NOMO-1 treated with DMSO at 0.1 percent for 48 hours (cell line): Measurements from ENCODE around the gene MARS1.
A peak's percentile ranks its signal among the peaks of the same experiment; 100 is the strongest.
"Not testable (repeated sequence)": the region's sequence is repeated elsewhere in the genome, so short reads cannot be mapped to it uniquely, and the experiment has no call there.

Experiments used
- DNase-seq: peaks from one replicate; lab custom pipeline; 2025; ENCODE audit not compliant: unreplicated experiment; lab: John Stamatoyannopoulos, UW

MARS1 gene

DNA sequence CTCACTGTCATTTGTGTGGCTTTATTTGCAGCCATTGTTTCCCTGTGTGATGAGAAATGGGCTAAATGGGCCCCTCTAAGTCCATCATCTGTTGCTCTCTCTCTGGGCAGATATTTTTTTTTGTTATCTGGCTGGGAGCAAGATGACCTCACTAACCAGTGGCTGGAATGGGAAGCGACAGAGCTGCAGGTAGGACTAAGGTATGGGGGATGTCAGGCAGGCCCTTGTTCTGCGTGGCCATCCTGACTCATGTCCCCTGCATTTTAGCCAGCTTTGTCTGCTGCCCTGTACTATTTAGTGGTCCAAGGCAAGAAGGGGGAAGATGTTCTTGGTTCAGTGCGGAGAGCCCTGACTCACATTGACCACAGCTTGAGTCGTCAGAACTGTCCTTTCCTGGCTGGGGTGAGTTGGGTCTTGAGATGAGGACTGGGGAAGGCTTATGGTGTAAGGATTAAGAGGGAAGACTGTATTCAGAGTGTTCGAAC lies 1.3 kb downstream of the MARS1 start:
- no peak for DNase-seq

DNA sequence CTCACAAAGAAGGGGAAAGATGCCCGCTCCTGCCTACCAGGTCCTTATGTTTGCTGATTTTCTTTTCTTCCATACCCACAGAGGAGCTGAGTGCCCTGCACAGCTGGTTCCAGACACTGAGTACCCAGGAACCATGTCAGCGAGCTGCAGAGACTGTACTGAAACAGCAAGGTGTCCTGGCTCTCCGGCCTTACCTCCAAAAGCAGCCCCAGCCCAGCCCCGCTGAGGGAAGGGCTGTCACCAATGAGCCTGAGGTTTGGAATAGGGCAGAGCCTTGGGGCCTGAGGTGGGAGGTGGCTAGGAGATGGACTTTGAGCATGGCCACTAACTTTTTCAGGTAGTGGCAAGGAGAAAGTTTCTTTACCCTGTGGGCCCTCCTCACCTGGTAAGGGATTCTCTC lies 2.3 kb downstream of the MARS1 start:
- DNase-seq = no peak

DNA sequence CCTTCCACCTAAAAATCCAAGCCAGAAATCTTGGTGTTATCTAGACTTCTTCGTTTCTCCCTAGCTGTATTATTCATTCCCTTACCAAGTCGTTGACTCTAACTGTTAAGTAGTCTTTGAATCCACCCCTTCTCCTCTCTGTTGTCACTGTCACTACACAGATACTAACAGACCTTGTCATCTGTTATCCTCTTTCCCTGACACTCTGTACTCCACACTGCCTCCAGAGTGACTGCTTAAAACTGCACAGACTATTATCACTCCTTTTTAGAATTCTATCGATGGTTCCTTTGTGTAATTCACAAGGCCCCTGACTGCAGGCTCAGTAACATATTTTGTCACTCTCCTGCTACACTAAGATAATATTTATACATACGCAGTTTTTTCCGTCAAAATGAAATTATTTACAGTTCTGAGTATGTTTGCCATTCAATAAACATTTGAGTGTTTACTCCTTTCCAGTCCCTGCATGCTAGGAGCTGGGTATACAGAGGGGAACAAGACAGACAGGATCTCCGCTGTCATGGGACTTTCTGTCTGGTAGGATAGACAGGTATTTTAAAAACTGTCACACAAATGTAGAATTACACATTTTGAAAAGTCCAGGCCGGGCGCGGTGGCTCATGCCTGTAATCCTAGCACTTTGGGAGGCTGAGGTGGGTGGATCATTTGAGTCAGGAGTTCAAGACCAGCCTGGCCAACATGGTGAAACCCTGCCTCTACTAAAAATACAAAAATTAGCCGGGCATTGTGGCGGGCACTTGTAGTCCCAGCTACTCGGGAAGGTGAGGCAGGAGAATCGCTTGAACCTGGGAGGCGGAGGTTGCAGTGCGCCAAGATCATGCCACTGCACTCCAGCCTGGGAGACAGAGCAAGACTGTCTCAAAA lies 3.8 kb downstream of the MARS1 start:
- DNase-seq = peak; percentile 3

DNA sequence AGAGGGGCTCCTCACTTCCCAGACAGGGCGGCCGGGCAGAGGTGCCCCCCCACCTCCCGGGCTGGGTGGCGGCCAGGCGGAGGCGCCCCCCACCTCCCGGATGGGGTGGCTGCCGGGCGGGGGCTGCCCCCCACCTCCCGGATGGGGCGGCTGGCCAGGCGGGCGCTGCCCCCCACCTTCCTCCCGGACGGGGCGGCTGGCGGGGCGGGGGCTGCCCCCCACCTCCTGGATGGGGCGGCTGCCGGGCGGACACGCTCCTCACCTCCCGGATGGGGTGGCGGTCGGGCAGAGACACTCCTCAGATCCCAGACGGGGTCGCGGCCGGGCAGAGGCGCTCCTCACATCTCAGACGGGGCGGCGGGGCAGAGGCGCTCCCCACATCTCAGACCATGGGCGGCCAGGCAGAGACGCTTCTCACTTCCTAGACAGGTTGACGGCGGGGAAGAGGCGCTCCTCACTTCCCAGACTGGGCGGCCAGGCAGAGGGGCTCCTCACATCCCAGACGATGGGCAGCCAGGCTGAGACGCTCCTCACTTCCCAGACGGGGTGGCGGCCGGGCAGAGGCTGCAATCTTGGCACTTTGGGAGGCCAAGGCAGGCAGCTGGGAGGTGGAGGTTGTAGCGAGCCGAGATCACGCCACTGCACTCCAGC lies 7.3 kb downstream of the MARS1 start:
- DNase-seq = not testable (repeated sequence)

DNA sequence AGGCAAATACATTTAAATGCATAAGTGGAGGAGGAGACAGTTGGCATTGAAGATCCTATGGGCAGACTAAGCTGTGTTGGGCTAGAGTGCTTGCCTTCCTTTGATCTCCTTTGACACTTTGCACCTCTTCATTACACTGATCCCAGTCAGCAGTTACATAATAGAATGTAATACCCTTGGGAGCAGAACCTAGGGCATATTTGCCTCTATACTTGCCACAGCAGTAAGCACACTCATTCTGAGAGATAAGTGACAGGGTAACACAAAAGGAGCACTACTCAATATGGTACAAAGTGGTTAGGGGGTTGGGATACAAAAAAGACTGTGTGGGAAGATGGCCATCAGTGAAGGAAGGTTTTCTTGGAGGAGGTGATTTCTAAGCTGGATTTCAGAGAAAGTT lies 9.0 kb downstream of the MARS1 start:
- no peak for DNase-seq

- DNase-seq = no peak
Measured at GRCh38 chr12:57497223-57498131, 9.6 kb downstream of the MARS1 start.

DNA sequence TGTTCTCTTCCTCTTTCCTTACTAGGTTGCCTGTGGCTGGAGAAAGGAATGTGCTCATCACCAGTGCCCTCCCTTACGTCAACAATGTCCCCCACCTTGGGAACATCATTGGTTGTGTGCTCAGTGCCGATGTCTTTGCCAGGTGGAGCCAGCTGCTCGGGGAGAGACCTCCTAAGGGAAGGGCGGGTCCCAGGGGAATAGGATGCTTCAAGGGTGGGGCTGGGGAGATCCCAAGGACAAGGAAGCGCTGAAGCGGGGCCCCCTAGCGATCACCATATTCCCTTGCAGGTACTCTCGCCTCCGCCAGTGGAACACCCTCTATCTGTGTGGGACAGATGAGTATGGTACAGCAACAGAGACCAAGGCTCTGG lies 10.2 kb downstream of the MARS1 start:
- no peak for DNase-seq

- DNase-seq = no peak
Measured at GRCh38 chr12:57498571-57498970, 10.7 kb downstream of the MARS1 start.

- DNase-seq = no peak
Measured at GRCh38 chr12:57500213-57500612, 12.3 kb downstream of the MARS1 start.

GRCh38 chr12:57502311-57502969 lies 14.6 kb downstream of the MARS1 start:
- DNase-seq = not testable (repeated sequence)

DNA sequence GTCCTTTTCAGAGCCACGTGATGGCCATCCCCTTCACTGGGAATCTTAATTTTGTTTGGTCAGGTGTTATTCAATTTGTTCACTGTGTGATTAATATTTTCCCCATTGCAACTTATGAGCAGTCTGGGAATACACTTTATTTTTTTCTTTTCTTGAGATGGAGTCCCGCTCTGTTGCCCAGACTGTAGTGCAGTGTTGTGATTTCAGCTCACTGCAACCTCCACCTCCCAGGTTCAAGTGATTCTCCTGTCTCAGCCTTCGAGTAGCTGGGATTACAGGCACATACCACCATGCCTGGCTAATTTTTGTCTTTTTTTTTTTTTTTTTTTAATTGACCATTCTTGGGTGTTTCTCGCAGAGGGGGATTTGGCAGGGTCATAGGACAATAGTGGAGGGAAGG lies 18.7 kb downstream of the MARS1 start:
- not testable (repeated sequence) for DNase-seq

DNA sequence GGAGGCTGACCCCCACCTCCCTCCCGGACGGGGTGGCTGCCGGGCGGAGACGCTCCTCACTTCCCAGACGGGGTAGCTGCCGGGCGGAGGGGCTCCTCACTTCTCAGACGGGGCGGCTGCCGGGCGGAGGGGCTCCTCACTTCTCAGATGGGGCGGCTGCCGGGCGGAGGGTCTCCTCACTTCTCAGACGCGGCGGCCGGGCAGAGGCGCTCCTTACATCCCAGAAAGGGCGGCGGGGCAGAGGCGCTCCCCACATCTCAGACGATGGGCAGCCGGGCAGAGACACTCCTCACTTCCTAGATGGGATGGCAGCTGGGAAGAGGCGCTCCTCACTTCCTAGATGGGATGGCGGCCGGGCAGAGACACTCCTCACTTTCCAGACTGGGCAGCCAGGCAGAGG lies 19.9 kb downstream of the MARS1 start:
- DNase-seq = not testable (repeated sequence)

- DNase-seq = no peak
Measured at GRCh38 chr12:57511161-57511560, 23.3 kb downstream of the MARS1 start.

DNA sequence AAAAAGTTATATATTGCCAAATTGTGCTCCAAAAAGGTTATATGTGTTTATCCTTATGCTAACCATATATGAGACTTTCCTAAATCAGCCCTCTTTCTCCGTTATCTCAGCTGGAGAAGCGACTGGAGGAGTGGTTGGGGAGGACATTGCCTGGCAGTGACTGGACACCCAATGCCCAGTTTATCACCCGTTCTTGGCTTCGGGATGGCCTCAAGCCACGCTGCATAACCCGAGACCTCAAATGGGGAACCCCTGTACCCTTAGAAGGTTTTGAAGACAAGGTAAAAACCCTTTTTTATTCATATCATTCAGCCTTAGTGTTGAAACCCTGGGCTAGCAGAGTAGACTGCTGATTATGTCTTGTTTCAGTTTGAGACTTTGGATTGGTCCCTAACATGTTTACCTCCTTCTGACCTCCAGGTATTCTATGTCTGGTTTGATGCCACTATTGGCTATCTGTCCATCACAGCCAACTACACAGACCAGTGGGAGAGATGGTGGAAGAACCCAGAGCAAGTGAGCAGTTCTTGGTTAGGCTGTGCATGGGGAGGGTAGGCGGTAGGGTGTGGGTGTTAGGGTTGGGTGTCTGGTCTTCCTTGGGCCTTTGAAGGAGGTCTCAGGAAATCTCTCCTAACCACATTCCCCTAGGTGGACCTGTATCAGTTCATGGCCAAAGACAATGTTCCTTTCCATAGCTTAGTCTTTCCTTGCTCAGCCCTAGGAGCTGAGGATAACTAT lies 23.9 kb downstream of the MARS1 start:
- DNase-seq = no peak

DNA sequence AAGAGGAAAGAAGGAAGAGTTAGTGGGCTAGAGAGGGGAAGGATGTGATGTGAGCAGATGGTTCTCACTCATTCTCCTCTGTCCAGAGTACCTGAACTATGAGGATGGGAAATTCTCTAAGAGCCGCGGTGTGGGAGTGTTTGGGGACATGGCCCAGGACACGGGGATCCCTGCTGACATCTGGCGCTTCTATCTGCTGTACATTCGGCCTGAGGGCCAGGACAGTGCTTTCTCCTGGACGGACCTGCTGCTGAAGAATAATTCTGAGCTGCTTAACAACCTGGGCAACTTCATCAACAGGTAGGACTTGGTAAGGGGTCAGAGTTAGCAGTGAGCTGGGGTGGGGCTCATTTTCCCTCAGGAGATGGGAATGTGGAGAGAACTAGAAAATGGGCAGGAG lies 24.8 kb downstream of the MARS1 start:
- no peak for DNase-seq

DNA sequence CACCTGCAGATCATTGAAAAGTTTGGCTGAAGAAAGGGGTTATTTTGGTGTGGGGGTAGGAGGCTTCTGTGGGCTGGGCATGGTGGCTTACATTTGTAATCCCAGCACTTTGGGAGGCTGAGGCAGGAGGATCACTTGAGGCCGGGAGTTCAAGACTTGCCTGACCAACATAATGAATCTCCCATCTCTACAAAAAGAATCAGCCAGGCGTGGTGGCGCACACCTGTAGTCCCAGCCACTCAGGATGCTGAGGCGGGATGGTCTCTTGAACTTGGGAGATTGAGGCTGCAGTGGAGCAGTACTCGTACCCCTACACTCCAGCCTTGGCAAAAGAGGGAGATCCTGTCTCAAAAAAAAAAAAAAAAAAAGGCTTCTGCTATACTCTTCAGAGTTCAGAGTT lies 25.4 kb downstream of the MARS1 start:
- DNase-seq = no peak

DNA sequence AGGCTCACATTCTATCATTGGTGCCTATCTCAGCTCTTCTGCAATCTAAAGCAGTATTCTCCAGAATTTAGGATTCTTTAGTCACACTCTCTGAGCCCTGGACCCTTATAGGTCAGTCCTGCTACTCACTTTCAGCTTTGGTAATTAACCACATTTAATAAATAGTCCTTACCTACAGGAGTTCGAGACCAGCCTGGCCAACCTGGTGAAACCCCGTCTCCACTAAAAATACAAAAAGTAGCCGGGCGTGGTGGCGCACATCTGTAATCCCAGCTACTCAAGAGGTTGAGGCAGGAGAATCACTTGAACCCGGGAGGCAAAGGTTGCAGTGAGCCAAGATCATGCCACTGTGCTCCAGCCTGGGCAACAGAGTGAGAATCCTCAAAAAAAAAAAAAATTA lies 25.8 kb downstream of the MARS1 start:
- not testable (repeated sequence) for DNase-seq

- DNase-seq = not testable (repeated sequence)
Measured at GRCh38 chr12:57514246-57514645, 26.4 kb downstream of the MARS1 start.

GRCh38 chr12:57514720-57515407 lies 27.0 kb downstream of the MARS1 start:
- DNase-seq = no peak
